VCaP (cell line): ENCODE results near the gene USPL1.

Experiments
- H3K27ac ChIP-seq: fragments of 450-650 bp; 2 replicates; pipeline ENCODE4 v1.5.1; 2017
- TF ChIP-seq, protein P1 (sequence below): fragments of 450-650 bp; conservative IDR thresholded peaks from 2 replicates; pipeline ENCODE4 v1.5.1; 2017; ENCODE audit warnings: mild to moderate bottlenecking, moderate library complexity

USPL1 gene

DNA sequence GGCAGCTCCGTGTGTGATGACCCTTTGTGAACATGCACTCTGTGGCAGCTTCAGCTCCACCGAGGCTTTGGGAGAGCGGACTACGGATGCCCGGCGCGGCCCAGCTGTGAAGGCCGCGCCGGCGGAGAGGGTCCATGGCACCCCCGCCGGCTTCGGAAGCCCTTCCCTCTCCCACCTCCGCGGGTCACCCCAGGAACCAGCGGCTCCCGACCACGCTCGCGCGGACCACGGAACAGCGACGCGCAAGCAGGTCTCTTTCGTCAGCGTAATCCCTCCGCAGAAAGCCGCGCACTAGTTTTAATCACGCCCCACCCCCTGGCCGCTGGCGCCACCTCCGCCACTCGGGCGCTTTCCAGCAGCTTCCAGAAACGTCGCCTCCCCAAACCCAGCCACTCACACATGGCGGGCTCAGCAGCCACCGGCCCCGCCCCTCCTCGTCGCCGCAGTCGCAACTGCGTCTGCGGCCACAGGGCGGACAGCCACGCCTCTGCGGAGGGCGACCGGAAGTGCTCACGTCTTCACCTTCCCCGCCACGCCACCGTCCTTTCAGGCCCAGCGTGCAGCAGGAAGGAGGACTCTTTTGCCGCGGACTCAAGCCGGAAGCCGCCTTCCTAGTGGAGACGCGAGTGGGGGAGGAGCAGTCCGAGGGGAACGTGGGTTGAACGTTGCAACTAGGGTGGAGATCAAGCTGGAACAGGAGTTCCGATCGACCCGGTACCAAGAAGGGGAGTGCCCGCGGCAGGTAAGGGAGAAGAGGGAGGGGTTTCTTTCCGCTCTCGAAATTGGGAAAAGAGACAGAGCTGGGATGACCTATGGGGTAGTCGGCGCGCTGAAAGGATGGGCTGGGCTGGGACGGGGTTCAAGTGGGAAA, at the start of gene USPL1:
Gene USPL1, plus strand, starts transcription at position 606 of the 871 bp plus-strand sequence. CDS start 3,221 bp downstream, outside the sequence.
- H3K27ac ChIP-seq, result peak within 1 kb of the TSS; percentile 98
- TF ChIP-seq, protein P1, sequence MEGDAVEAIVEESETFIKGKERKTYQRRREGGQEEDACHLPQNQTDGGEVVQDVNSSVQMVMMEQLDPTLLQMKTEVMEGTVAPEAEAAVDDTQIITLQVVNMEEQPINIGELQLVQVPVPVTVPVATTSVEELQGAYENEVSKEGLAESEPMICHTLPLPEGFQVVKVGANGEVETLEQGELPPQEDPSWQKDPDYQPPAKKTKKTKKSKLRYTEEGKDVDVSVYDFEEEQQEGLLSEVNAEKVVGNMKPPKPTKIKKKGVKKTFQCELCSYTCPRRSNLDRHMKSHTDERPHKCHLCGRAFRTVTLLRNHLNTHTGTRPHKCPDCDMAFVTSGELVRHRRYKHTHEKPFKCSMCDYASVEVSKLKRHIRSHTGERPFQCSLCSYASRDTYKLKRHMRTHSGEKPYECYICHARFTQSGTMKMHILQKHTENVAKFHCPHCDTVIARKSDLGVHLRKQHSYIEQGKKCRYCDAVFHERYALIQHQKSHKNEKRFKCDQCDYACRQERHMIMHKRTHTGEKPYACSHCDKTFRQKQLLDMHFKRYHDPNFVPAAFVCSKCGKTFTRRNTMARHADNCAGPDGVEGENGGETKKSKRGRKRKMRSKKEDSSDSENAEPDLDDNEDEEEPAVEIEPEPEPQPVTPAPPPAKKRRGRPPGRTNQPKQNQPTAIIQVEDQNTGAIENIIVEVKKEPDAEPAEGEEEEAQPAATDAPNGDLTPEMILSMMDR, result peak; percentile 25

DNA sequence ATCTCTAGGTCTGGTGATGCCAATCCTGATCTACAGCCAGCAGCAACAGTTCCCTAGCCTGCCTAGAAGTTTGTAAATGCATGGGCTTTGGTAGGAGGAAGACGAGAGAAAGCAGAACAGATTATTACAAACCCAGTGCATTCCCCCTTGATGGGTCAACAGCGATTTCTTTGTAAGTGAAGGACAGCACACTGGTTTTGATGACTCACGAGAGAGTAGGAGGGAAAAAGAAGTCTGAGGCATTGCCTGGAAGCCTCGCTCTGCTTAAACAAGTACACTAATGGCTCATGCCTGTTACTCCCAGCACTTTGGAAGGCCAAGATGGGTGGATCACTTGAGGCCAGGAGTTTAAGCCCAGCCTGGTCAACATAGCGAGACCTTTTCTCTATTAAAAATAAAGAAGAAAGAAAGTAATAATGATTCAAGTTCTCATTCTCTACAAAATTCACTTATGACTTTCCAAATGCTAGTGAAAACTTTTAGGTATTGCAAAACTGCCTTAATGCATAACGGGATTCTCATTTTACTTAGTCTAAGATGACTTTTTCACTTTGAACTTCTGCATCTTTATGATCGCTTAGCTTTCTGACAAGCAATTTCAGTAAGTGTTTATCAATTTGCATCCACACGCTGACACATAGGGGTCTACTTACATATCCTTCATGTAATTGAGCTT, 47.7 kb upstream of the USPL1 start:
- H3K27ac ChIP-seq, result no peak overlapping the region

DNA sequence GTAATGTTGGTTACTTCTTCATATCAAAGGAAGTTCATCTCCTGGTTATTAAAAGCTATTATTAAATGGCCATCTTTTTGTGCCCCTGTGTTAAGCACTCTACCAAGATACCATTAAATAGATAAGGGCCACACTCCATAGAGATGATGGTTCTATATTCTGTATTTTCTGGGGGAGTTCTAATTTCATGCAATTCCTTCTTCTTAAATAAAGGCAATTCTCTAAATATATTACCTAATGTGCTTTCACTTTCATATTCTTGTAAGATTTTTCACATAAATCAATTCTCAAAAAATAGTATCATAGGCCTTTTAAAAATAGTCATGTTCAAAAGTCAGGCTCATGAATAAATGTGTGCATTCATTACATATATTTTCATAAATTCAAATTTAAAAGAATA, 47.0 kb upstream of the USPL1 start:
- no peak overlapping the region for H3K27ac ChIP-seq
- TF ChIP-seq, protein P1, result no peak

More for the DNA sequence above, 47.7 kb upstream of the USPL1 start:
- TF ChIP-seq, protein P1, result no peak

DNA sequence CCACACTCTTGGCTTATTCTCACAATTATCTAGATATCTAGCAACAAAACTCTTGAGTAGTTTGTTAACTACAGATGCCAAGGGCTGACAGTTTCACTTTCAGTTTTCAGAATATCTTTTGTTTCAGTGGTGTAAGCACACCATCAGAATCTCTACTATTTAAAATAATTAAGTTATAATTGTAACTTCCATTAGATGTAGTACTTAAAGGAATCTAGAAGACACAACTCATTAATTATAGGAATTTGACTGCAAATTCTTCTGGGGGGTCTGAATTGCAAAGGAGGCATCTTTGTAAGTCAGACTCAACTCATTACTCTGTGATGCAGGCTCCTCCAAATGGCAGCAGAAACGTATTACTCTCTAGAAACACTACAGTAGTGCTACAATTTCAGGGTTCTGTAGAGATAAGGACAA, 44.9 kb upstream of the USPL1 start:
- H3K27ac ChIP-seq, result peak overlapping the region; percentile 41

GRCh38 chr13:30576528-30576927, 41.2 kb upstream of the USPL1 start:
- H3K27ac ChIP-seq, result no peak overlapping the region
- TF ChIP-seq, protein P1, result no peak

More for the DNA sequence above, 44.9 kb upstream of the USPL1 start:
- TF ChIP-seq, protein P1, result peak; percentile 52

- no peak overlapping the region for H3K27ac ChIP-seq
- TF ChIP-seq, protein P1, result no peak
Observed at GRCh38 chr13:30577401-30577852, 40.3 kb upstream of the USPL1 start.

- TF ChIP-seq, protein P1, result no peak
- no peak overlapping the region for H3K27ac ChIP-seq
Observed at GRCh38 chr13:30580852-30581502, 36.7 kb upstream of the USPL1 start.
